Peyer's patch (tissue), 4 donors: Measurements from ENCODE around the gene ZNF337. TPM values are rescaled to one million over a fixed set of nuclear protein-coding genes. Genes with fewer than 3 reads are reported as not detected.

Source experiments
- DNase-seq, 3 donors: peaks; one replicate each; pipeline ENCODE4 v3.0.0-alpha.2; 2017 to 2019
- H3K27ac ChIP-seq, 4 donors: fragments of 200-600 bp; sonication (generic); one replicate each; pipeline ENCODE4 v1.5.1; 2016 to 2019
- H3K27me3 ChIP-seq, 2 donors: fragments of 200-600 bp; sonication (generic); one replicate each; pipeline ENCODE4 v1.5.1; 2019
- H3K36me3 ChIP-seq, 3 donors: fragments of 200-600 bp; sonication (generic); one replicate each; pipeline ENCODE4 v1.5.1; 2016 to 2019
- H3K4me1 ChIP-seq, 4 donors: fragments of 200-600 bp; sonication (generic); one replicate each; pipeline ENCODE4 v1.5.1; 2016 to 2019
- H3K4me3 ChIP-seq, 4 donors: fragments of 200-600 bp; sonication (generic); 1 replicate in 3 of 4; 2 replicates in 1 of 4; pipeline ENCODE4 v1.5.1; 2016 to 2019; ENCODE audit warnings: mild to moderate bottlenecking in 1 of 4
- H3K9me3 ChIP-seq, 4 donors: fragments of 200-600 bp; sonication (generic); one replicate each; pipeline ENCODE4 v1.5.1; 2016 to 2019; ENCODE audit warnings: mild to moderate bottlenecking in 1 of 4
- POLR2A ChIP-seq, 2 donors: fragments of 450-650 bp; IDR thresholded peaks; one replicate each; pipeline ENCODE4 v1.5.1; 2017; ENCODE audit warnings: antibody characterized with exemption in 2 of 2, mild to moderate bottlenecking in 2 of 2, moderate library complexity in 2 of 2
- total RNA-seq, 4 donors: library from RNA; depleted of rRNA; stranded (reverse); fragments of >200 nt; gene quantifications; one replicate each; pipeline ENCODE4 v1.1.0, GENCODE V29; 2016
- TF ChIP-seq, protein P1 (sequence below), 6 experiments: fragments of 450-650 bp in 4 of 6; fragments of 200-600 bp in 2 of 6; sonication (generic) in 1 of 6; IDR thresholded peaks; one replicate each; pipeline ENCODE4 v1.5.1; 2017 to 2019; ENCODE audit warnings: antibody characterized with exemption in 6 of 6, mild to moderate bottlenecking in 3 of 6, moderate library complexity in 1 of 6

Gene ZNF337
- total RNA-seq, 4 donors from 2014 or later = 7.9 to 18.1 (median 17.6) TPM

DNA sequence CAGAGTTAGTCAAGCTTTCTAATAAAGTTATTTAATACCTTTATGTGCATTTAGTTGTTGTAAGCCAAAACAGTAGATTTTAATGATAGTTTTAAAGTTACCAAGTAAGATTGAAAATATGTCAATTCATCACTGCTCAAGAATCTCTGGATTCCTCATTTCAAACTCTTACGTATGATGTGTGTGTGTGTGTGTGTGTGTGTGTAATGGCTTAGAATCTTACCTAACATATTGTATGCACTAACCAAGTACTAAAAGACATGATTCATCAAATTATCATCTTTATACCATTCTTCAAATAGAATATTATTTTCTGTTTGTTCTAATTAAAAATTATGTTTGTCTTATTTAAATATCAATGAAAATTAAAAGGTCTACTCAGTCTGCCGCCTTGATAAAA is 41.5 kb upstream of the ZNF337 start:
- no peak overlapping the region for H3K27ac ChIP-seq
- H3K36me3 ChIP-seq = no peaks in the 10 kb centered on the region
- no peak for TF ChIP-seq POLR2A (IDR thresholded peaks at IDR 0.05)
- TF ChIP-seq, protein P1, sequence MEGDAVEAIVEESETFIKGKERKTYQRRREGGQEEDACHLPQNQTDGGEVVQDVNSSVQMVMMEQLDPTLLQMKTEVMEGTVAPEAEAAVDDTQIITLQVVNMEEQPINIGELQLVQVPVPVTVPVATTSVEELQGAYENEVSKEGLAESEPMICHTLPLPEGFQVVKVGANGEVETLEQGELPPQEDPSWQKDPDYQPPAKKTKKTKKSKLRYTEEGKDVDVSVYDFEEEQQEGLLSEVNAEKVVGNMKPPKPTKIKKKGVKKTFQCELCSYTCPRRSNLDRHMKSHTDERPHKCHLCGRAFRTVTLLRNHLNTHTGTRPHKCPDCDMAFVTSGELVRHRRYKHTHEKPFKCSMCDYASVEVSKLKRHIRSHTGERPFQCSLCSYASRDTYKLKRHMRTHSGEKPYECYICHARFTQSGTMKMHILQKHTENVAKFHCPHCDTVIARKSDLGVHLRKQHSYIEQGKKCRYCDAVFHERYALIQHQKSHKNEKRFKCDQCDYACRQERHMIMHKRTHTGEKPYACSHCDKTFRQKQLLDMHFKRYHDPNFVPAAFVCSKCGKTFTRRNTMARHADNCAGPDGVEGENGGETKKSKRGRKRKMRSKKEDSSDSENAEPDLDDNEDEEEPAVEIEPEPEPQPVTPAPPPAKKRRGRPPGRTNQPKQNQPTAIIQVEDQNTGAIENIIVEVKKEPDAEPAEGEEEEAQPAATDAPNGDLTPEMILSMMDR (IDR thresholded peaks at IDR 0.05) = no peak
- DNase-seq = no peak
- no peaks in the 10 kb centered on the region for H3K4me1 ChIP-seq
- no peak overlapping the region for H3K4me3 ChIP-seq
- no peaks in the 10 kb centered on the region for H3K27me3 ChIP-seq
- H3K9me3 ChIP-seq = no peaks in the 10 kb centered on the region

DNA sequence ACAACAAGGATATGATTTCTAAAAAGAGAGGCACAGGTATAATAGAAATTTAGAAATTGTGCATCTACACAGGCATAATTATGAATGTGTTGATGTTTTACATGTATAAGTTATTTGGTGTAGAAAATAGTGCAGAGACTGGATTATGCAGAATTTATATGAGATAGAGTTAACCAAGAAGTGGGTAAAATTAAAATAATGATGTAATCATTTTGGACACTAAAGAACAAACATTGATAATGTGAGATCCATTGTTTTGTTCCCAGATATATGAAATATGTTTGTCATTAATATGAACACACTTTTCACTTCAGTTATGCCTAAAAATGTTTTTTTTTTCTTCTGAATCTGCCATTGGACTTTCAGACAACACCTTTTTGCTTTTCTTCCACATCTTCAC is 37.2 kb upstream of the ZNF337 start:
- Histone ChIP-seq H3K27ac (no peak overlapping the region), H3K27me3 (no peaks in the 10 kb centered on the region), H3K4me1 (no peaks in the 10 kb centered on the region), H3K9me3 (no peaks in the 10 kb centered on the region), H3K4me3 (no peak overlapping the region), H3K36me3 (no peaks in the 10 kb centered on the region)
- DNase-seq = no peak
- TF ChIP-seq, protein P1 (IDR thresholded peaks at IDR 0.05) = no peak
- no peak for TF ChIP-seq POLR2A (IDR thresholded peaks at IDR 0.05)

DNA sequence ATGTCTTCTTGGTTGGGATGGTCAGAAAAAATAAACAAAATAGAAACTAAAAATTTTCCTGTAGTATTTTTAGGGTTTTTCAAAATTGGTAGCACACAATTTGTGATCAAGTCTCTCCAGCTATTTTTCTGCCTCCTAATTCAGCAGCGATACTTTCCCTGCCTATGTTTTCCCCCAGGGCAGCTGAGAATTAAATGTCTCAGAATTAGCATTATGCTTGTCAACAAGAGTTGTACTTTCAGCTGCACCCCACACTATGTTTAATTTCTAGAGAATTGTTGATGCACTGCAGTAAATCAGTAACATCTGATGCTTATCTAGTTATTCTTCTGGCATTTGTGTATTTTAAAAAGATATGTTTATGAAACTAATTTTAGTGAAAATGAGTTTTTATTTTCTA is 34.2 kb upstream of the ZNF337 start:
- Histone ChIP-seq H3K27me3 (no peaks in the 10 kb centered on the region), H3K4me1 (no peaks in the 10 kb centered on the region), H3K36me3 (no peaks in the 10 kb centered on the region), H3K4me3 (no peak overlapping the region), H3K27ac (no peak overlapping the region), H3K9me3 (no peaks in the 10 kb centered on the region)
- TF ChIP-seq, protein P1 (IDR thresholded peaks at IDR 0.05) = no peak
- no peak for TF ChIP-seq POLR2A (IDR thresholded peaks at IDR 0.05)
- DNase-seq = no peak

DNA sequence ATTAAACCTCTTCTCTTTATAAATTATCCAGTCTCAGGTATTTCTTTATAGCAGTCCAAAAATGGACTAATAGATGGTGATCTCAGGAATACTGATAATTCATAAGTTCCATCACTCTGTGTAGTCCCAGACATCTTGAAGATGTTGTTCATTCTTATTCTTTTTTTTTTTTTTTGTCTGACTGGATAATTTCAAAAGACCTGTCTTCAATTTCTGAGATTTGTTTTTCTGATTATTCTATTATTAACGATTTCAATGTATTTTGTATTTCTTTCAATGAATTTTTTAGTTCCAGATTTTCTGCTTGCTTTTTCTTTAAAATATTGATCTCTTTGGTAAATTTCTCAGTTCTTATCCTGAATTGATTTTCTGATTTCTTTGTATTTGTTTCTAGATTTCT is 29.7 kb upstream of the ZNF337 start:
- Histone ChIP-seq H3K9me3 (no peaks in the 10 kb centered on the region), H3K27me3 (no peaks in the 10 kb centered on the region), H3K4me1 (no peaks in the 10 kb centered on the region), H3K27ac (no peak overlapping the region), H3K4me3 (no peak overlapping the region), H3K36me3 (no peaks in the 10 kb centered on the region)
- DNase-seq = no peak
- TF ChIP-seq, protein P1 (IDR thresholded peaks at IDR 0.05) = no peak

DNA sequence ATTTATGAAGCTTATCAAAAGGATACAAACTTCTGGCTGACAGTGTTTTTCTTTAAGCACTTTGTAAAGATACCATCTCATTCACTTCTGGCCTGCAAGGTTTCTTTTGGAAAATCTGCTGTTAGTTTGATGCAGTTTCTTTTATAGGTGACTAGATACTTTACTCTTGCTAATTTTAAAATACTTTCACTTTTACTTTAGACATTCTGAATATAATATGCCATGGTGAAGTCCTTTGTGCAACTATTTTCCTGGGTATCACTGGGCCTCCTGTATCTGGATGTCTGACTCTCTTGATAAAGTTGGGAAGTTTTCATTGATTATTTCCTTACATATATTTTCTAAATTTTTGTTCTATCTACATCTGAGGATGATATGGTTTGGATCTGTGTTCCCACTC is 29.0 kb upstream of the ZNF337 start:
- Histone ChIP-seq H3K36me3 (no peaks in the 10 kb centered on the region), H3K9me3 (no peaks in the 10 kb centered on the region), H3K27ac (no peak overlapping the region), H3K27me3 (no peaks in the 10 kb centered on the region), H3K4me3 (no peak overlapping the region), H3K4me1 (no peaks in the 10 kb centered on the region)
- DNase-seq = no peak
- TF ChIP-seq, protein P1 (IDR thresholded peaks at IDR 0.05) = no peak
- TF ChIP-seq POLR2A (IDR thresholded peaks at IDR 0.05) = no peak

DNA sequence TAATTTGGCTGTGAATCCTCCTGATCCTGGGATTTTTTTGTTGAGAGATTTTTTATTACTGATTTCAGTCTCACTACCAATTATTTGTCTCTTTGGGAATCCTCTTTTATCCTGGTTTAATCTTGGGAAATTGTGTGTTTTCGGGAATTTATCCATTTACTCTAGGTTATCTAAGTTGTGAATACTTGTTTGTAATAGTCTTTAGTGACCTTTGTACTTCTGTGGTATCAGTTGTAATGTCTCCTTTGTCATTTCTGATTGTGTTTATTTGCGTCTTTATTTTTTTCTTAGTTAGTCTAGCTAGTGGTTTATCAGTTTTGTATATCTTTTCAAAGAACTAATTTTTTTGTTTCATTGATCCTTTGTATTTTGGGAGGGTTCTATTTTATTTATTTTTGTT is 27.3 kb upstream of the ZNF337 start:
- TF ChIP-seq, protein P1 (IDR thresholded peaks at IDR 0.05) = no peak
- no peak for TF ChIP-seq POLR2A (IDR thresholded peaks at IDR 0.05)
- Histone ChIP-seq H3K36me3 (no peaks in the 10 kb centered on the region), H3K4me3 (no peak overlapping the region), H3K4me1 (no peaks in the 10 kb centered on the region), H3K9me3 (no peaks in the 10 kb centered on the region), H3K27ac (no peak overlapping the region), H3K27me3 (no peaks in the 10 kb centered on the region)
- no peak for DNase-seq
